GM19023 (cell line): ENCODE results near the gene FILIP1L.
"Not testable (repeated sequence)": the region's sequence is repeated elsewhere in the genome, so short reads cannot be mapped to it uniquely, and the experiment has no call there.

Experiments used
- ATAC-seq: cut with Tn5 transposase; IDR thresholded peaks from one replicate; pipeline ENCODE4 v1.9.1; 2021; ENCODE audit warnings: mild to moderate bottlenecking, moderate library complexity; ENCODE audit not compliant: unreplicated experiment

Gene FILIP1L

DNA sequence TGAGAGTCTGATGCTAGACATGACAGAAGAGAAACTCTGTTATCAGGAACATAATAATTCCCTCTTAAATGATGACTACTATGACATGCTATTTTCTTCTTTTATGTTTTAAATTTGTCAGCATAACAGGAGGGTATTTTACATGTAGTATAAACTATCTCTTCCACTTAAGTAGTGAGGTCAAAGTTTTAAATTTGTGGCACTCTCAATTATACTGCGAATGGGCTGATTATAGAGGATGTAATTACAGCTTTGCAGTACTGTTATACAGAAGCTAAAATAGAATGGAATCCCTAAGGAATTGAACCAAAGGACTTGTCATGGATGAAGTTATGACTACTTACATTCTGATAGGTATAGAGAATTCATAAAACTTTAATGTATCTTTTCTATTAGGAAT is 262.3 kb downstream of the FILIP1L start:
- ATAC-seq = no peak

DNA sequence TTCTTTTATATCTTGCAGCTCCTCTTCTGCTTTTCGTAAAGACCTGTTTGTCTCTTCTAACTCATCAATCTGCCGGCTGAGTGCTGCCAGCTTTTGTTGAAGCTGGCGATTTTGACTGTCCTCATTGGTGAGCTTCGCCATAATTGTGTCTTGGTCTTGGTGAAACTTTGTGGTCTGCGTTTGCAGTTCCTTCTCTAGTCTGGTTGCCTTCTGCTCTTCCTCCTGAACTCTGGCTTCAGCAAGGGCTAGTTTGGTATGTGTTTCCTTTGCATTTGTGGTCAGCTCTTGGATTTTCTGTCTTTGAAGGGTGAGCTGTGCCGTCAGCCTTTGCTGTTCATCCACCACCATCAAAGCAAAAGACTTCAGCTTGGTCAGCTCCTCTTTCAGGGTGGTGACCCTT is 263.7 kb downstream of the FILIP1L start:
- ATAC-seq = no peak

DNA sequence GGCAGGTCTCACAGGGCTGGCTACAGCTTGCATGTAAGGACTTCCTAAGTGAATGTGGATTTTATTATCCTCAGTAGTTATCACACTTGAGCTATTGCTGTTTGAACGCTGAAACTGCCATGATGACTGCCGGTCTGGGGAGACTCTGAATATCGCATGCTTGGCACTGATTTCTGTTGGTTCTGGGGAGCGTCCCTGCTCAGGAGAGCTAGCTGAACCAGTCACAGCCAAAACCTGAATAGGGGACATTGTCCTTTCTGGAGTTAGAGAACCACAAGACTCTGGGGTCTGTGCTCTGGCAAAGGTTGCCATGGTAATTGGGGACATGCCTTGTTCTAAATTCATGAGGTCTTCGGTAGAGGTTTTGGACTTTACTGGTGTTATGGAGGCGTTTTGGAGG is 265.9 kb downstream of the FILIP1L start:
- ATAC-seq = no peak

DNA sequence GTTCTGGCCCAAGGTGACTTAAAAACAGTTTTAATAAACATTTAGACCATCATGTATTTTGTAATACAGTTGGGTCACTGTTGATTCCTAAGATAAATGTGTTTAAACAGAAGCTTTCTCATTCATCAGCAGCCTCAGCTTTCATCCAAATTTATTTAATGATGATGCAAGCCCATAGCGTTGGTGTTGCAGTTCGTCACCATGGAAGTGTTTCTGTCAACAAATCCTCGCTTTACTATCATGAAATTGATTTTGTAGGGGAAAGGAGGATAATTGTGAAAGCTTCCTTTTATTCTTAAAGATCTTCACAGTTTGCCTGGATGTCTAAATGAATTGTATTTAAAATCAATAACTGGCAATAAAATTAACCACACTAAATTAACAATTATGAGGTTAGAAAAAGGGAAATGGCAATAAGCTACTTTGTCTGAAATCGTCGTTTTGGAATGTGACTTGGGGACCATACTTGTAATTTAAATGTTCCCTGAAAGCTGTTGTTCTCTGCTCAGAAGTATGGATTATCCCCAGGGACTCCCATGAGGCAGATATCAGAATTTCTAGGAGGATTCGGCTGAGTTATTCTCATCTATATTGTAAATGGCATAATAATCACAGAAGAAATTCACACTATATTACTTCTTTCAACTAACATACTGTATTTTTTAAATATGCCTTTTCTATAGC is 267.7 kb downstream of the FILIP1L start:
- ATAC-seq = no peak

DNA sequence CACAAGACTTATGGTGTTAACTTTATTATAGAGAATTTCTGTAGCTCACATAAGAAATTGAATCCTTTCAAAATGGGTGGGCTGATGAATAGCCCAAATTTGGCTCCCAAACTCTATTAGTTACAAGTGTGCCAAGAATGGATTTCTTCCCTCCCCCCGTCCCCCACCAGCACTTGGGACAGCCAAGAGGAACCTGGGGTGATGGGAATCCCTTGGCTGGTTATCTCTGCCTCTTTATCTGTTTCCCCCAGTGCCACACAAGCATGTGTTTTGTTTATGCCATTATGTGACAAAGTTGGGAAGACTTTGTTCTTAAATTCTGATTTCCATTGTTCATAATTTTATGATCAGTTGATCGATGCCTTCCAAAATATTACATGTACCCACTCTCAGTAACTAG is 268.3 kb downstream of the FILIP1L start:
- no peak for ATAC-seq

DNA sequence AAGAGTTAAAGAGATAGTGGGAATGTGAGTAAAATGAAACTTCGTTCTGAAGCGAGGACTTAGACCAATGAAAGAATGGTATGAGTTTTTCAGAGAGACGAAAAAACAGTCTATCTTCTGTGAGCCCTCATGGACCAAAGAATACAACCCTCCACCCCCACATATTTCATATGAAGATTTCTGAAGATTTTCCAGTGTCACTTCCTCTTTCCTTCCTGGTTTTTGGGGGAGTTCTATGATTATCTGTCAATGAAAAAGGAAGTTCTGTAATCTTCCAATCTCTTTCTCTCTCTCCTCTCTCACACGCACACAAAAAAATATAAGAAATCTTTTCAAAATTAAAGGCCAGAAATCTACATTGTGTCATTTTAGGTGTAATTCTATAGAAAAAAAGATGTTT is 269.0 kb downstream of the FILIP1L start:
- no peak for ATAC-seq

DNA sequence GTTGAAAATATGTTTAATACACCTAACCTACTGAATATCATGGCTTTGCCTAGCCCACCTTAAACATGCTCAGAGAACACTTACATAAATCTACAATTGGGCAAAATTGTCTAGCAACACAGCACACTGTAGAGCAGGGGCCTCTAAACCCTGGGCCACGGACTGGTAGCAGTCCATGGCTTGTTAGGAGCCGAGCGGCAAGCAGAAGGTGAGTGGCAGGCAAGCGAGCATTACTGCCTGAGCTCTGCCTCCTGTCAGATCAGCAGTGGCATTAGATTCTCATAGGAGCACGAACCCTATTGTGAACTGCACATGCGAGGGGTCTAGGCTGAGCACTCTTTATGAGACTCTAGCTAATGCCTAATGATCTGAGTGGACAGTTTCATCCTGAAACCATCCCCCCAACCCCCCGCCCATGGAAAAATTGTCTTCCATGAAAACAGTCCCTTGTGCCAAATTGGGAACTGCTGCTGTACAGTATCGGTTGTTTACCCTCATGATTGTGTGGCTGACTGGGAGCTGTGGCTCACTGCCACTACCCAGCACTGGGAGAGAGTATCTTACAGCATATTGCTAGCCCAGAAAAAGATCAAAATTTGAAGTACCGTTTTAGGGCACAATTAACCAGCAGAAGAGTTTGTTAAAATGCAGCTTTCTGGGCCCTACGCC is 270.6 kb downstream of the FILIP1L start:
- no peak for ATAC-seq

DNA sequence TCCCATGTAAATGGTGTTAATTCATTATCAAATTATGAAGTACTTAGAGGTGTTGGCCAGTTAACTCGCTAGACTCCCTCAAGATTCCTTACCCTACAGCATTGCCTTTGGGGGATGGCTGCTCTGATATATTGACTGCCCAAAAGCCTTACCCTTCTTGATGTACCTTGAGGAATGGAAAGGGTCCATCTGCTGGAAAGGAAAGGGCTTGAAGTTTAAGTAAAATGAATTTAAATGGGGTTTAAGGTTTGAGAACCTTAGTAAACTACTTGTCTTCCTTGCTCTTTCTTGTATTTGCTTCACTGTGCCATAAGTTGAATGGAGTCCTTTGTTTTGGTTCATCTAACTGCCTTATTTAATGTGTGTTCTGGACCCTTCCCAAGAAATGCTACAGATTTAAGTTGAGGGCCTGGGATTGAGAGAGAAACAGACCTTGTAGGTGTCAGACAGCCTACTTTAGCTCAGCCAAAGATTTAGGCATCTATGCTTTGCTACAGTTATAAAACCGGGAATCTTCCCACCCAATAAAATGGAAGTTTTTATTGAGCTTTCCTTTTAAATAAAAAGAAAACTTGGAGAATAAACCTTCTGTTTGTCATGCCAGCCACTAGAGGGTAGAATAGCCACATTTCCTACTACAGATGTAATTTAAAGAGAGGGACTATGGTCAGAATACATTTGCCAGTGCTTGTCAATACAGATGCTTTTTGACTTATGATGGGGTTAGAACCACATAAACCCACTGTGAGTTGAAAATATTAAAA is 271.3 kb downstream of the FILIP1L start:
- ATAC-seq = no peak

DNA sequence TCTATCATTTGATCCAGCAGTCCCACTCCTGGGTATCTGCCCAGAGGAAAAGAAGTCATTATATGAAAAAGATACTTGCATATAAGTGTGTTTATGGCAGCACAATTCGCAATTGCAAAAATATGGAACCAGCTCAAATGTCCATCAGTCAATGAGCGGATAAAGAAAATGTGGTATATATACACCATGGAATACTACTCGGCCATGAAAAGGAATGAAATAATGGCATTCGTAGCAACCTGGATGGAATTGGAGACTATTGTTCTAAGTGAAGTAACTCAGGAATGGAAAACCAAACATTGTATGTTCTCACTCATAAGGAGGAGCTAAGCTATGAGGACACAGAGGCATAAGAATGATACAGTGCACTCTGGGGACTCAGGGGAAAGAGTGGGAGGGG is 272.4 kb downstream of the FILIP1L start:
- not testable (repeated sequence) for ATAC-seq

DNA sequence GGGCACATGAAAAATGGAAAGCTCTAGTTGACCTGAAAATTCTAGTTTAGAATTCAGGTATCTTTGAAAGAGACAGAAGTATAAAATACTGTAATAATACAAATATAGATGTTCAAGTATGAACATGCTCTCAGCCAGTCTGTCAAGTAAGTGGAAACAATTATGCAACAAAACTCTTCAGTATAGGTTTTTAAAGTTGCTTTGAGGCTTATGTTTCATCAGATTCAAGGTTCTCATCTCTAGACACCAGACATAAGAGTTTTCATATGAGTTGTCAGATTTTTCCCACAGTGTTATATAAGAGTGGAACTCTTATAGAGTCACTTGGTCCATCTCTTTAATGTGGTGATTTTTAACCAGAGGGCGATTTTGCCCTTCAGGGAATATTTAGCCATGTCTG is 274.7 kb downstream of the FILIP1L start:
- ATAC-seq = no peak

DNA sequence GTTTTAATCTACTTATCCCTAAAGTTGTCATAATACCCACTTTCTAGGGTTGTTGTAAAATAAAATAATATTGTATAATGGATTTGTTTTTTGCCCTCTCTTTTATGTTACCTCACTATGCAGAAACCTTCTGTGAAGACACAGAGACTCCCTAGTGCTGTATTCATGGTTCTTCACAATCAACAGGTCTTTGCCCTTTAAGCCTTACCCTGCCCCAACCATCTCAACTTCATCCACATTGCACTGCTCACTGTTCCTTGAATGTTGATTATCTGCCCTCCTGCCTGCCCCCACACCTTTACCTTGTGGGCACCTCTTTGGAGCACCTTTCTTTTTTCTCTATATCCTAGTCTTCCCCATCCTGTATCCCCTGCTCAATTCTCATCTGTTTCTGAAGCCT is 275.5 kb downstream of the FILIP1L start:
- no peak for ATAC-seq

DNA sequence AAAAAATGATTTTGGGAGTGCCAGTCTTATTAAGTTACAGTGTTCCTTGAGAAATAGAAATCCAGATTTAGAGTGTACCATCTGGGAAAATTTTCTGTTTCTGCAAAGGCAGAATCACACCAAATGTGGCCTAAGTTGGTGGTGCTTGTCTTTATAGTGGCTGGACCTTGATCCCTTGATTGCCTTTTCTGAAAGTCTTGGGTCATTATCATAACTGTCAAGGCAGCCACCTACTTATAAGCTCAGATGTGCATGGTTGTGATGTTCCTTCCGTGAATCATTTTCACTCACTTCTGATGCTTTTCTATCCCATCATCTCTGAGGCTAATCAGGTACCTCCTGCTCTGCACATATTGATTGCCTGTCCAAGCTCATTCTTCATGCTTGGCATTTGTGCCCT is 276.6 kb downstream of the FILIP1L start:
- ATAC-seq = no peak

DNA sequence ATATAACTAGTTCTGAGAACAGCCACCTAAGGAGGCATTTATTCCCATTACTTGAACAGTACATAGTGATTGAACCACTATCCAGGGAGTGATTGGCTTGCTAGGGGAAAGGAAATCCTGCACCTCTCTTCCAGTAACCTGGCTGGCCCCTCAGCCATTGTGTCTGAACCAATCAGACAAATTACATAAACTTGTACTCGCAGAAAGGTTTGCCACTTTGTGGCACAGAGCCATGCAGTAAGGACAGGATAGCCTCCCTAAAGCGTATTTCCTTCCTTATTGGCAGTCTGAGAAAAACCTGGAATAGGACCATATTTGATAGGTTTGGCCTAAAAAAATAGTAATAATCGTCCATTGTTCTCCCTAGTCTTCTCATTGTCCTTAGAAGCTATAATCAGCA is 277.6 kb downstream of the FILIP1L start:
- ATAC-seq = no peak

DNA sequence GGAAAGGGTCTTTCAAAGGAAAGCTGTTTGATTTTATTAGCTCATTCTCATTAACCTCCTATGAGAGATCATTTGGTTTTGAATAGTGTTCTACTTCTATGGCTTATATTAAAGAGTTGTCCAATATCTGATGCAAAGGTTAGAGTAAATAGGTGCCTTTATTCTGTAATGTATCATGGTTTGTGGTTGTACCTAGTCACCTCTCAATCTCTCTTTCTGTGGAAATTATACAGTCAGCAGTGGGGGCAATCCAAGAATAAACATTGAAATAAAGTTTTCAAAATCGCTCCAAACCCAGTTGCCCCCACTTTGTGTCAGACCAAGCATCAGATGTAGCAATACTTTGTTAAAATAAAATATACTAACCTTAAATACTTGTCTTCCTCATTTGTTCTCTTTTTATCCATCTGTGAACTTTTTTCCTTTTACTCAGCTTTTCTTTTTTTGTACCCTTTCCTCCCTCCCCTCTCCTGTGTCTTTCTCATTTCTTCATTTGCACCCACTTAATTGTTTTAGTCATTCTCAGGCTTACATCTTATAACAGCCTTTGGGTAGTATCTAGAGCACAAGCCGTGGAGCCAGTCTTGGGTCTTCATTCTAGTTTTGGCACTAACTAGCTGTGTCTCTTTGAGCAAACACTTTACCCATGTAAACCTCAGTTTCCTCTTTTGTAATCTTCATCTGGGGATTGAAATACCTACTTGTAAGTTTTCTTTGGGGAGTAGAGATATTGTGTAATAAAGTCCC is 279.9 kb downstream of the FILIP1L start:
- ATAC-seq = no peak

DNA sequence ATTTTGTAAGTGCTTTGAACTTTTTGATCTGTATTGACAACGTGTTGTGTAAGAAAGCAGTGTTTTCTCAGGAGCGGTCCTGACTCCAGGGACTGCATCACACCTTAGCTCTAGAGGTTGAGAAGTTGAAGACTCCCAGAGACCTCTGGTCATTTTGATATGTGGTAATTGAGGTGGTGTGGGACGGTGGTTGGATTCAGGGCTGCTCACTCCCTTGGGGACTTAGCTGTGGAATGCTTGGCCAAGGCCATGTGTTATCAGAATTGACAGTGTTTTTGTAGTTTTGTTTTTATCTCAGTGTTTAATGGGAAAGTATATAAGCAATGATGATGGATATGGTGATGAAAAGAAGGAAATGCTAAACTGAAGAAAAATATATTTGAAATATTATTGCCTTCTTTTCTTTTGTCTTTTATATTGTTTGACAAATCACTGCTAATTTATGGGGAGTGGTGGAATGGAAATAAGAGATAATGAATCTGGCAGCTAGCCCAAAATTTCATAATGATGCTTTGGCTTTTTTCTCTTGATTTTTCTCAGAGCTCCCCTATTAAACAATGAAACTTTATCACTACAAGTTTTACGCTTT is 280.6 kb downstream of the FILIP1L start:
- ATAC-seq = no peak

DNA sequence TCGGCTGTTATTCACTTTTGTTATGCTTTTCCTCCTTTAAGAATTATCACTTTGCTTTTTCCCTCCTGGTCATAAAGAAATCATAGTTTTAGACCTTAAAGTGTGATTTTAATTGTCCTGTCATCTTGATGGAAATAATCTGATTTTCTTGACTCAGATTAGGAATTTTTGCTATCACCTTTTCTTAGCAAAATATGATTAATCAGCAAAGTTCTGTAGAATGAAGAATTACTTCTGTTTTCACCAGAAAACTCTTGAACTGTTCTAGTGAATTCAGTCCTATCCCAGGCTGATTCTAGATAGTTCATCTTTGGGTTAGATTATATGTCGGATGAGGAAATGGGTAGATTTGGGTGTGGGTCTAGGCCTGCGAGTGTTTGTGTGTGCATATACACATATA is 284.5 kb downstream of the FILIP1L start:
- ATAC-seq = no peak

DNA sequence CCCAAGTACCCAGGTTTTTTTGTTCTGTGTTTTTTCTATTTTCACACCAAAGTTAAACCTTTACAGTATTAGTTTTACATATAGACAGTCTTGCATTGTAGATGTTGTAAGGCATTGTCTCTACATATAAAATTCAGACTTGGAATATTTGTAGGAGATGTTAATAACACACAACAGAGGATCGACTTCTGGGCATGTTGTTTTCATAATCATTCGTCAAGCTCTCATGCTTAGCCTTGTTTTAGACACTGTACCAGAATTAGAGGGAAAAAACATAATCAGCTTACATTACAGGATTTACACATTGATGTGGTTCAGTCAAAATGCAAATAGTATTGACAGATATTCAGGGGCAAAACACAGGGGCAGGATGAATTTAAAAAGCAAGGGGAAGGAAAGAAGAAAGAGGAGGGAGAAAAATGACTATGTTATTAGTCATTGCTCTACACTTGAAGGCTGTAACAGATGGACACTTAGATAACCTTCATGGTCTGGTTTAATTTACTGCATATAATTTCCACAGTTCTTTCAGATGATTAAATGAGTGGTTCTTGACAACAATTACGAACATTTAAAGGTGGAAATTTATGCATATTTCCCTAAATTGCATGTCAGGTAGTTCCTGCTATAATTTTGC is 289.2 kb downstream of the FILIP1L start:
- ATAC-seq = no peak

DNA sequence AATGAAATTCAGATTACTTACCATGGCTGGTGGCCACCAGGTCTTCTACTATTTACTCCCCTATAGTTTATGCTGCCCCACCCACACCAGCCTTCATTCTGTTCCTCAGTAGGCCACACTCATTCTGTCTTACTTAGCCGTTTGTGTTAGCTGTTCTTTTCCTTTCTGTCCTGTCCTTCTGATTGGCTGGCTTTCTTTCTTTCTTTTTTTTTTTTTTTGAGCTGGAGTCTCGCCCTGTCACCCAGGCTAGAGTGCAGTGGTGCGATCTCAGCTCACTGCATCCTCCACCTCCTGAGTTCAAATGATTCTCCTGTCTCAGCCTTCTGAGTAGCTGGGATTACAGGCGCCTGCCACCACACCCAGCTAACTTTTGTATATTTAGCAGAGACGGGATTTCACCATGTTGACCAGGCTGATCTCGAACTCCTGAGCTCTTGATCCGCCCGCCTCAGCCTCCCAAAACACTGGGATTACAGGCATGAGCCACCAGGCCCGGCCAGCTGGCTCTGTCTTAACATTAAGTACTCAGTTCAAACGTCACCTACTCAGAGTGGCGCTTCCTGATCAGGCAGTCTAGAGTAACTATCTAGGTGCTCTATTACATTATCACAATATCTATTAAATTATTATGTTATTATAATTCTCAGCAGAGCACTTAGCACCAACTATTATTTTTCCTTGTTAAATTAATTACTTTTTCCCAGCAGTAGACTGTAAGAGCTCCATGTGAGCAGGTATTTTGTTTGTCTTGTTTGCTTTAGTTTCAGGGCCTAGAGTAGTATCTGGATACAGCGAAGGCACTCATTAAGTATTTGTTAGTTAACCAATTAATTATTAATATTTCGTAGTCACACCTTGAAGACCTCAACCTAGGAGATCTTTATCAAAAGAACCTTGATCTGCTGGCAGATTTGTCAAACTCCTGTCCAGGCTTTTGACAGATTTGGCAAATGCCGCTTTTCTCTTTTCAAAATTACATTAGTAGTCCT is 290.3 kb downstream of the FILIP1L start:
- ATAC-seq = no peak

DNA sequence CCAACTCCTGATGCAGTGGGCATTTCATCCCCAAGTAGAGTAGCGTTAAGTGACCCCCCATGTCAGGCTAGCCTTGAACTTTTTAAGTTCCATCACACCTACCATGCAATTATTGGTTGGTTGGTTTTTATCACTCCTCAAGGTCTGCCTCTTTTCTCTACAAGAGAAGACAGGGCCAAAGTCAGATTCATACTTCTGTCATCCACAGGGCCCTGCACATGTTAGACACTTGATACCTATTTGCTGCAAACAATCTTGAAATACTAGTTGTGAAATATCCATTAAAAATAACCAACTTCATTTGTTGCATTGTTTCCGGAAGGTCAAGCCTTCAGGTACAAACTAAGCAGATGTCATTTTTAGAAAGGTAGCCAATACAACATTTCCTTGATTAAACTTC is 295.5 kb downstream of the FILIP1L start:
- ATAC-seq = no peak
